HepG2 (cell line): ENCODE measurements around the gene CTSW. TPM values are rescaled to one million over a fixed set of nuclear protein-coding genes. Genes with fewer than 3 reads are reported as not detected.

Source experiments
- ARID5B ChIP-seq: IDR thresholded peaks from 2 replicates; pipeline ENCODE4 v1.4.0; 2020; ENCODE audit warnings: mild to moderate bottlenecking, missing genetic modification reagents
- ATF3 ChIP-seq: sonication (generic); formaldehyde crosslinking; IDR thresholded peaks from 2 replicates; pipeline ENCODE4 v1.4.0; 2020; ENCODE audit warnings: missing genetic modification reagents
- HOMEZ ChIP-seq: IDR thresholded peaks from 2 replicates; pipeline ENCODE4 v1.6.1; 2016; ENCODE audit warnings: low read depth
- KIAA2018 ChIP-seq: sonication (generic); formaldehyde crosslinking; IDR thresholded peaks from 2 replicates; pipeline ENCODE4 v1.5.0; 2020; ENCODE audit warnings: mild to moderate bottlenecking, missing genetic modification reagents, borderline replicate concordance
- NR3C1 ChIP-seq: sonication (generic); formaldehyde crosslinking; IDR thresholded peaks from 2 replicates; pipeline ENCODE4 v1.4.0; 2020; ENCODE audit warnings: missing genetic modification reagents
- RXRA ChIP-seq: sonication (generic); formaldehyde crosslinking; IDR thresholded peaks from 2 replicates; pipeline ENCODE4 v1.5.1; 2020; ENCODE audit warnings: missing genetic modification reagents
- SMAD1 ChIP-seq: sonication (generic); formaldehyde crosslinking; IDR thresholded peaks from 2 replicates; pipeline ENCODE4 v1.4.0; 2020; ENCODE audit warnings: missing genetic modification reagents, low read depth, mild to moderate bottlenecking, borderline replicate concordance
- ZFP91 ChIP-seq: sonication (generic); formaldehyde crosslinking; IDR thresholded peaks from 2 replicates; pipeline ENCODE4 v1.9.0; 2022; ENCODE audit warnings: missing genetic modification reagents, mild to moderate bottlenecking, borderline replicate concordance
- ZNF274 ChIP-seq: sonication (generic); formaldehyde crosslinking; IDR thresholded peaks from 2 replicates; pipeline ENCODE4 v1.5.1; 2020; ENCODE audit warnings: mild to moderate bottlenecking, missing genetic modification reagents
- ZNF441 ChIP-seq: sonication (generic); formaldehyde crosslinking; IDR thresholded peaks from 2 replicates; pipeline ENCODE4 v1.7.0; 2021; ENCODE audit warnings: missing genetic modification reagents, borderline replicate concordance
- ZNF616 ChIP-seq: sonication (generic); formaldehyde crosslinking; IDR thresholded peaks from 2 replicates; pipeline ENCODE4 v1.5.0; 2020; ENCODE audit warnings: low read depth, mild to moderate bottlenecking, missing genetic modification reagents
- polyA plus RNA-seq, 8 experiments: library from polyadenylated mRNA; depleted of rRNA in 3 of 8; stranded (reverse) in 7 of 8; unstranded in 1 of 8; fragments of >200 nt; fragmentation: Illumina TruSeq in 4 of 8; extraction: Trizol in 4 of 8; gene quantifications; 2 replicates each; pipeline versions ENCODE4 v1.2.1 to v1.2.3, GENCODE V29; 2011 to 2016; ENCODE audit warnings: low read depth in 4 of 8, missing spikeins in 1 of 8, mixed read lengths in 1 of 8; ENCODE audit not compliant: insufficient read depth in 1 of 8
- total RNA-seq, 5 experiments: library from RNA; depleted of rRNA; stranded (reverse); fragments of >200 nt; fragmentation: Illumina TruSeq; extraction: Trizol; gene quantifications; 2 replicates each; pipeline ENCODE4 v1.2.3, GENCODE V29; 2016; ENCODE audit warnings: low read depth in 1 of 5

Gene CTSW
- total and polyA plus RNA-seq, 2 of the 13 experiments (the other 11 are each of a cell fraction or from before 2014, with no cell fraction given) = 0.09 TPM; not detected in 1

GRCh38 chr11:65873318-65874156 lies 6.1 kb upstream of the CTSW start (continued):
- TF ChIP-seq KIAA2018 (no peak), ZNF441 (0 out of 2 replicates have a peak, but pooled peaks have one; percentile 22), SMAD1 (no peak), ZNF274 (CRISPR knock-in tag) (0 out of 2 replicates have a peak, but pooled peaks have one; percentile 56), ARID5B (CRISPR knock-in tag) (peak; percentile 63), NR3C1 (CRISPR knock-in tag) (no peak), RXRA (peak; percentile 98), ATF3 (no peak), ZFP91 (peak; percentile 58; the same call in 1 of the 2 replicates), HOMEZ (CRISPR knock-in tag) (no peak), ZNF616 (CRISPR knock-in tag) (peak; percentile 66; the same call in 1 of the 2 replicates)
